ENCODE data around the gene XBP1. TPM values are rescaled to one million over a fixed set of nuclear protein-coding genes. Genes with fewer than 3 reads are reported as not detected.

The XBP1 gene
- total and polyA plus RNA-seq, 2 of the 13 experiments (the other 11 are each of a cell fraction or from before 2014, with no cell fraction given) = 416 to 427 TPM

- peak; percentile 30; the same call in 1 of the 2 replicates for TF ChIP-seq PHF21A (CRISPR knock-in tag; IDR thresholded peaks at IDR 0.05)
- TF ChIP-seq ZNF34 (CRISPR knock-in tag; IDR thresholded peaks at IDR 0.05; ENCODE audit: borderline replicate concordance) = no peak
- no peak for TF ChIP-seq MEIS2 (CRISPR knock-in tag; IDR thresholded peaks at IDR 0.05)
- no peak for TF ChIP-seq HNRNPL (IDR thresholded peaks at IDR 0.05; ENCODE audit: low read depth, low read length)
- 0 out of 2 replicates have a peak, but pooled peaks have one; percentile 45 for TF ChIP-seq FOXJ3 (CRISPR knock-in tag; IDR thresholded peaks at IDR 0.05; ENCODE audit: borderline replicate concordance)
- TF ChIP-seq AFF4 (CRISPR knock-in tag; IDR thresholded peaks at IDR 0.05) = no peak; the same call in 1 of the 2 replicates
- no peak for TF ChIP-seq ZSCAN22 (CRISPR knock-in tag; IDR thresholded peaks at IDR 0.05)
- no peak; the same call in 1 of the 2 replicates for TF ChIP-seq TAF1 (CRISPR knock-in tag; IDR thresholded peaks at IDR 0.05)
- no peak for TF ChIP-seq ZBTB43 (CRISPR knock-in tag; conservative IDR thresholded peaks at IDR 0.05)
- no peak for TF ChIP-seq ZNF609 (CRISPR knock-in tag; IDR thresholded peaks at IDR 0.05; ENCODE audit: borderline replicate concordance)
- TF ChIP-seq TIGD3 (CRISPR knock-in tag; IDR thresholded peaks at IDR 0.05; ENCODE audit: borderline replicate concordance) = no peak
- no peak for TF ChIP-seq ZNF343 (CRISPR knock-in tag; IDR thresholded peaks at IDR 0.05)
- TF ChIP-seq ZNF615 (CRISPR knock-in tag; IDR thresholded peaks at IDR 0.05; ENCODE audit: borderline replicate concordance) = no peak
- TF ChIP-seq CERS6 (CRISPR knock-in tag; IDR thresholded peaks at IDR 0.05) = no peak
- TF ChIP-seq MAFG (CRISPR knock-in tag; IDR thresholded peaks at IDR 0.05) = no peak
- TF ChIP-seq THAP11 (CRISPR knock-in tag; IDR thresholded peaks at IDR 0.05) = peak; percentile 19
These were observed 7.6 kb downstream of the XBP1 start (continued) for GRCh38 chr22:28792491-28793383.

Measured in HepG2 (cell line).